ENCODE measurements around the gene RXRB.

RXRB gene

DNA sequence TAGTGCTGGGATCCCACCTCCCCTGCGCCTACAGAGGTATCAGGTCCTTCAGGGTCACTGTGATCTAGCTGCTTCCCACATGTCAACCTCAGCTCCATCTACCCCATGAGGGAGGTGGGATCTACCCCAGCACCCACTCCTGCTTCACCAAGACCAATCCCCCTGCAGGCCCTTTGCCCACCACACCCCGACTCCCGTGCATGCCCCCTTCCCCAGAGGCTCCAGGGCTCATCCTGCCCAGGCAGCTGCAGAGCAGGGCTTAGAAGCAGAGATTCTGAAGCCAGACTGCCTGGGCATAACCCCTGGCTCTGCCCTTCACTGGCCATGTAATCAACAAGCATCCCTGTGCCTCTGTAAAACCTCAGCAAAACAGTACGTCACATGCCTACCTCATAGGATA lies 25.7 kb downstream of the RXRB start:
- no peak for DNase-seq

- DNase-seq: no peak
Measured at GRCh38 chr6:33173535-33174180, 26.8 kb downstream of the RXRB start.

DNA sequence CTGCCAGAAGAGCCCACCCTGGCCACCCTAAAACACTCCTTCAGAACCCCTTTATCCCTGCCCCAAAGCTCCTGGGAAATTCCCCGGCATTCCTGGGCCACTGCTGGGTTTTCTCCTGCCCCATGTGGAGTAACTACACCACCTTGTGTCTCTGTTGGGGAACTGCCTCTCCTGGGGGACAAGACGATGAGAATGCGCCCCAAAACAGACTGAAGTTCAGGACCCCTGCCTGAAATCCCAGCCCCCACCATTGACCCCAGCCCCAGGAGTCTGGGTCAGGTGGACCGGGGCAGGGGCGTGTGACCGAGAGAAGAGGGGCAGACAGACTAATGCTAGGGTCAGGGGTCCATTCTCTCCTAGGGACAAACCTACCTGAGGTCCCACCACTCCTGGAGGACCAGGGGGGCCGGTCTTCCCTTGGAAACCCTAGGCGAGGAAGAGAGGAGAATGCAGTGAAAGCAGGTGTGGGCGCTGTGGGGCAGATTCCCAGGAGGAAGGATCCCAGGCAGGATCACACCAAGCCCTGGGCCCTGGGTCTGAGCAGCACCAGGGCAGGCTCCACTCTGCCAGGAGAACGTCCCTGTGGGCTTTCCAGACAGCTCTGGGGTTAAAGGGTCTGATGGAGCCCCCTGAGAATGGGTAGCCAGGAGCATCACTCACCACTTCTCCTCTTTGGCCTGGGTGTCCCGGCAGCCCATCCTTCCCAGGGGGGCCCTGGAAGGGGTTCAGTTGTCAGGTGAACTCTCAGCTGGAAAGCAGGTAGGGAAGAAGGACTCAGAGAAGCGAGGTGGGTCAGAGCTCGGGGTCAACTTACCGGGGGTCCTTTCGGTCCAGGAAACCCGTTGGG lies 27.6 kb downstream of the RXRB start:
- DNase-seq: no peak

DNA sequence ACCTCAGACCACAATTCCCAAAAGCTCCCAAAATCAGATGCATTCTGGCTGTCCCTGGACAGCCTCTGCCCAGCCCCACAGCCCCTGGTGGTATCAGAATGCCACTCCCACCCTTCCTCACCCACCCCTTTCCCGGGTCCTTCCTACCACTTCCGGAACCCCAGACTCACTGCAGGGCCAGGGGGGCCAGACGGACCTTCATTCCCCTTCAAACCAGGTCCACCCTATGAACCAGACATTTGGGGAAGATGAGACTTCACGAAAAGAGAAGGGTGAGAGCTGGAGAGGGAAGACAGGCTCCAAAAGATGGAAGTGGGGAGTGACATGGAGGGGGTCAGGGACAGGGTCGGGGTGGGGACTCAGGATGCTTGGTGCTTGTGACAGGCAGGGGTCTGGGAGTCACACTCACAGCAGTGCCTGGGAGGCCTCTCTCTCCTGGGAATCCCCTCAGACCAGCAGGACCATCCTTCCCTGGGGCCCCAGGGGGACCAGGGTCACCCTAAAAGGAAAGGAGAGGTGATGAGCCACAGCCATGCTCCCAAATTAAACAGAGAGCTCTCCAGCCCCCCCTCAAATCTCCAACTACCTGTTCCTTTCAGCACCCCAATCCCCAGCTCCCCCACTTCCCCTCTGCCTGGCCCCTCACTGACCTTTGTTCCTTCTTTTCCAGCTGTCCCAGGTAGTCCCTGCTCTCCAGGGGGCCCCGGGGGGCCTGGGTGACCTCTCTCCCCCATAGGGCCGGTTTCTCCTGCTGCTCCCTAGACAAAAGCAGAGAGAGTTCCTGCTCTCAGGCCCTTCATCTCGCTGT lies 28.4 kb downstream of the RXRB start:
- DNase-seq: no peak

- DNase-seq: no peak
Measured at GRCh38 chr6:33171016-33171879, 29.2 kb downstream of the RXRB start.

DNA sequence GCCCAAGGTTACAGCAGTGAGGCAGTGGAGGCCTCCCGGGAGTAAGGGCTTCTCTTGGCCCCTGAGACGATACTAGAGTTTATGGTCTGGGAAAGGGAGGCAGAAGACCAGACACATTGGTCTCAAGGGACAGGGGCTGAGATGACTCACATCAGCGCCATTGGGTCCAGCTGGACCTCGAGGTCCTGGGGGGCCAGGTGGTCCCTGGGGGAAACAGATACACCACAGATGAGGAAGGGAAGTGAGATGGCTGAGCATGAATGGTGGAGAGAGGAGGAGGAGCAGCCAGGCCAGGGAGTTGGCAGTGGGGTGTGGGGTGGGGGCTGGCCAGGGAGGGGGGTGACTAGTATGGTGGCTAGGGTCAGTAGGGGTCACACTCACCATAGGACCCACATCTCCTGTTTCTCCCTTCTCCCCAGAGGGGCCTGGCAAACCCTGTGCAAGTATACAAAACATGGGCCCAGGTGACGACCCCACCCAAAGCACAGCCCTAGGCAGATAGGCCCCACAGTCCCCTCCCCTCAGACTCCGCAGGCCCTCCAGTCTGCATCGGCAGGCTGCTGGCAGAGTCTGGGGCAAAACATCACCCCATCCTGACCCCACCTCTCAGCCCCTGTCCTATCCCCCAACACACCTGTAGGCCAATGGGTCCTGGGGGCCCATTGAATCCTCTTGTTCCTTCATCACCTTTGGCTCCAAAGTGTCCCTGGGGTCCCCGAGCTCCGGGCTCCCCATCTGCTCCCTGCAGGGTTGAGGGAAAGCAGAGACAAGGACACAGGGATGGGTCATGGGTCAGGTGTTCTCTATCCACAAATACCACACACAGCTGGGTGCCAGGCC lies 30.1 kb downstream of the RXRB start:
- no peak for DNase-seq

DNA sequence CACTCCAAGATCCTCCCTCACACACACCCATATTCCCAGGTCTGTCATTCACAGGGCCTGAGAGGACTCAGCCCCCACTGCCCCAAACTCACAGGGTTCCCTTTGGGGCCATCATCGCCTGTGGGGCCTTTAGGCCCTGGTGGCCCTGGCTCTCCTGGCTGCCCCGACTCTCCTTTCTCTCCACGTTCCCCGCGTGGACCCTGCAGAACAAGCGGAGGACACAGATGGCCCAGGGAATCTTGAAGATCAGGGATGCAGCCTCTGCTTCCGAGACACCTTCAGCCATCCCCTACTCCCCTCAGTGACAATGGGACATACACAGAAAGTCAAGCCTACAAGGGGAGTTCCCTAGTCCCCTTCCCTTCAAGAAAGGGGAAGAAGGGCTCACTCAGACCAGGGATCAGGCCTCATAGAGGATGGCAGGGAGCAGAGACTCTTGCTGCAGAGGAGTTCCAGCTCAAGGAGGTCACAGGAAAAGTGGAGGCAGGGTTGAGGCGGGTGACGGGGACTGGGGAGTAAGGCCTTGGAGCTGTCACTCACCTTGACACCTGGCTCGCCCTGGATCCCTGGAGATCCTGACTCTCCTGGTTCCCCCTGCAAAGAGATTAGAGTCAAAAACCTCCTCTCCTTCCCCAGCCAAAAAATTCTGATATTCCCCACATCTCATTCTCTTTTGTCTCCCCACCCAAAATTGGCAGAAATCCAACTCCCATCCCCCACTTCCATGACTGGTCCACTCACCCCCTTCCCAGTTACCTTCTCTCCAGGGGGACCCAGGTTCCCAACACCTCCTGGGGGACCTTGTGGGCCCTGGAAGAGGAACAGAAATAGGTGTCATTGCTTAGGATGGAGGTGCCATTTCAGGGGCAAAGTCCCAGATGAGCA lies 30.9 kb downstream of the RXRB start:
- no peak for DNase-seq

DNA sequence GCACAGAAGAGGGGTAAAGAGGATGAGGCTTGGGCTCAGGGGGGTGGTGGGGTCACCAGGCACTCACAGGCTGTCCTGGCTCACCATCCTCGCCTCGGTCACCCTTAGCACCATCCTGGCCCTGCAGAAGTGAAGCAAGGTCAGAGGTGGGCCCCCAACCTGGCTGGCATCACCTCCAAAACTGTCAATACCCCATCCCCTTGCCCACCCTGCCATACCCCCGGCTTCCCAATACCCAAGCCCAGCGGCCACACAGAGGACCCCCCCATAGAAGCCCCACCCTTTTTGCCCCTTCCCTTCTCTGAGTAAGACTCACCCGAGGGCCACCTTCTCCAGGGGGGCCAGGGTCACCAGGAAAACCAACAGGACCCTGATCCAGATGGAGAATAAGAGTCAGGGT lies 31.8 kb downstream of the RXRB start:
- DNase-seq: no peak

GRCh38 chr6:33168284-33168601 lies 32.2 kb downstream of the RXRB start:
- DNase-seq: no peak

DNA sequence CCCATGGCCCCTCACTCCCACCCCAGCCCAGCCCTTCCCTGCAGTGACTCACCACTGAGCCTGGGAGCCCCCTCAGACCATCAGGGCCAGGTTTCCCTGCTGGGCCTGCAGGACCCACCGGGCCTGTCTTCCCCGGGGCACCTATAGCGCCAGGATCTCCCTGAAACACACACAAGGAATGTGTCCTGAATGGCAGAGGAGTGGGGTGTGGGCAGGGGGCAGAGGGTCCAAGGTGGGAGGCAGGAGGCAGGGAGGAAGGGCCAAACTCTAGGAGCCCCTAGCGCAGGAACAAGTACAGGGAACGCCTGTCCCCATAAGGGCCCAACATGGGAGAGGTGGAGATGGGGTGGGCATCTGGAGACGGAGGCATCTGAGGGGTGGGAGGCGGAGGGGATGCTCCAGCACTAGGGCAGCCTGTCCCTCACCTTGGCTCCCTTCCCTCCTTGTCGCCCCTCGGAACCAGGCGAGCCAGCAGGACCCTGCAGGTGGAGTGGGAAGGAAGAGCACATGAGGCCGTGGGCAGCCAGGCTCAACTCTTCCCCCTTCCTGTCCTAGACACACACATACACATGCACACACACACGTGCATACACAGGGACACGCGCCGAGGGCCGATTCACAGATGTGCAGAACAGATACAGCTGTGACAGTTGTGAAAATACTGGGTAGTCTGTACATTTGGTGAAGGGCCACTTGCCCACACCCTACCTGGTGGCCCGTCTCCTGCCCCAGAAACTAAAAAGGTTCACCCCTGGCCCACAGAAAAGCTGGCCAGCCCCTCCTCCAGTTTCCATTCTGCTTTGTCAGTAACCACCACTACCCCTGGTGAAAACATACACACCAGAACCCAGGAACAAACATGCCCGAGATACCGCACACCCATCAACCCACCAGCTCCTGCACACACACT lies 32.8 kb downstream of the RXRB start:
- no peak for DNase-seq

GRCh38 chr6:33166811-33167210 lies 33.7 kb downstream of the RXRB start:
- no peak for DNase-seq

DNA sequence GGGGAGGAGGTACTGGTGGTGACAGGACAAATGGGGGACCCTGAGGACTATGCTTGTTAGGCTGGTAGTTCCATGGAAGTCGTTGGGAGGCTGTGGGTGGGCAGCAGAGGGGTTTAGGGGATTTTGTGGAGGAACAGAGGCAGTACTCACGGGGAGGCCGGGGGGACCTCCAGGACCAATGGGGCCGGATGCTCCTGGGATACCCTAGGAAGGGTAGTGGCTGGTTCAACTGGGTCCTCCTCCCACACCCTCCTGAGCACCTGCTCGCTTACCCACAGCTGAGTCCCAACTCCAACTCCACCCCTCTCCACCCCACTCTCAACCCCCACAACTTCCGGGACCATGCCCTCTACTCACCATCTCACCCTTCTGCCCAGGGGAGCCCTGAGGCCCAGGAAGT lies 34.1 kb downstream of the RXRB start:
- no peak for DNase-seq

GRCh38 chr6:33165581-33166258 lies 34.7 kb downstream of the RXRB start:
- no peak for DNase-seq

DNA sequence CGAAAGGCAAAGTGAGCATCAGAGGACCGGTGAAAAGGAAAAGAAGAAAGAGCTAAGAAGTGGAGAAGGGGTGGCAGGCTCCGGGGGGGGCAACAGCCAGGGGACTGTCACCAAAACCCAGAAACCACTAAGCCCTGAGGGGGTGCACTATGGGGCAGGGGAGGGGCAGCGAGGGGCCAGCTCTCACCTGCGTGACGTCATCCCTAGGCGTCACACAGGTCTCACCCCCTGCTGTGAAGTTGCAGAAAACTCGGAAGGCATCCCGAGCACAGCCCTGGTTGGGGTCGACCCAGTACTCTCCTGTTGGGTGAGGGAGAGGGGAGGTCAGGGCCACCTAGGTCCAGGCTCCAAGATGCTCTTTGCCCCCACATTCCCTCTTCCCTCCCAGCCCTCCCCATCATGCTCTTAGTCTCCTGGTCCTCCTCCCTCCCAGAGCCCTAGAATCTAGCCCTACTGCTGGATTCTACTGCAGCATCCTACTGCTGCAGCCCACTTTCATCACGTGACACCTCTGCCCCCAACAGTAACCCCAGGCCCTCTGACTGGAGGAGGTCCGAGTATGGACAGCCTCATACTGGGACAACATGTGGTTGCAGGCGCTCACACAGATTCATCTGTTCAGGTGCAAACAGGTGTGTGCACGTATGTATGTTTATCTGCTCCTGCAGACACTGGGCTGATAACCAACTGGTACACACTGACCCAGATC lies 35.6 kb downstream of the RXRB start:
- DNase-seq: no peak

DNA sequence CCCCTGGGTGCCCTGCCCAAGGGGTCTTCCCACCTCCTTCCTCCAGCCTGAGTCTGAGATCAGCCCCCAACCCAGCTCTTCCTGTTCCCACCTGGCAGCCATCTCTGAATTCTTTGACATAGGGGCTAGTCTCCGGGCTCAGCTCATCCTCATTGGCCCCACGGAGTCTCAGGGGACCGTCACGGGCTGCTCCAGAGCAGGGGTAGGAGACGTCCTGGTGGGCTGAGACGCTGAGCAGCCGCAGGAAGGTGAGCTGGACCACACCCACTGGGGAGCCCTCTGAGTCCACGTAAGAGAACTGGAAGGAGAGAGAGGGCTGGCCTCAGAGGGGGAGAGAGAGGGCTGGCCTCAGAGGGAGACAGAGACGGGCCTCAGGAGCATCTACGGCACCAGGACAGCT lies 36.3 kb downstream of the RXRB start:
- DNase-seq: no peak

- DNase-seq: no peak
Measured at GRCh38 chr6:33163540-33163939, 36.9 kb downstream of the RXRB start.

GRCh38 chr6:33161354-33162331 lies 38.8 kb downstream of the RXRB start:
- no peak for DNase-seq

Data from NCI-H524 treated with DMSO at 0.1 percent for 48 hours (cell line).